ENCODE measurements around the gene ATXN7. TPM values are rescaled to one million over a fixed set of nuclear protein-coding genes. Genes with fewer than 3 reads are reported as not detected.

Gene ATXN7
- total RNA-seq, 4 donors from 2014 or later, result 21.4 to 88.6 (median 36.1) TPM

- H3K4me3 ChIP-seq (ENCODE audit: low read depth, poor library complexity, severe bottlenecking), result no peak overlapping the region
- intact Hi-C loops (cut with DNase I; ENCODE audit: low total_unique reads), result loop anchor here (10.0 kb wide), 1 partner anchor 463 kb away; no protein-coding TSS in a partner anchor
- TF ChIP-seq CTCF (IDR thresholded peaks at IDR 0.05) (no peak), POLR2A (IDR thresholded peaks at IDR 0.05) (no peak)
- no peak for DNase-seq (ENCODE audit: low spot score in 2 of 2)
- WGBS, 2 donors, result 75 to 81% methylated on average over 6 of the region's 6 CpGs
Observed at GRCh38 chr3:64021922-64022321, 158.3 kb downstream of the ATXN7 start.

DNA sequence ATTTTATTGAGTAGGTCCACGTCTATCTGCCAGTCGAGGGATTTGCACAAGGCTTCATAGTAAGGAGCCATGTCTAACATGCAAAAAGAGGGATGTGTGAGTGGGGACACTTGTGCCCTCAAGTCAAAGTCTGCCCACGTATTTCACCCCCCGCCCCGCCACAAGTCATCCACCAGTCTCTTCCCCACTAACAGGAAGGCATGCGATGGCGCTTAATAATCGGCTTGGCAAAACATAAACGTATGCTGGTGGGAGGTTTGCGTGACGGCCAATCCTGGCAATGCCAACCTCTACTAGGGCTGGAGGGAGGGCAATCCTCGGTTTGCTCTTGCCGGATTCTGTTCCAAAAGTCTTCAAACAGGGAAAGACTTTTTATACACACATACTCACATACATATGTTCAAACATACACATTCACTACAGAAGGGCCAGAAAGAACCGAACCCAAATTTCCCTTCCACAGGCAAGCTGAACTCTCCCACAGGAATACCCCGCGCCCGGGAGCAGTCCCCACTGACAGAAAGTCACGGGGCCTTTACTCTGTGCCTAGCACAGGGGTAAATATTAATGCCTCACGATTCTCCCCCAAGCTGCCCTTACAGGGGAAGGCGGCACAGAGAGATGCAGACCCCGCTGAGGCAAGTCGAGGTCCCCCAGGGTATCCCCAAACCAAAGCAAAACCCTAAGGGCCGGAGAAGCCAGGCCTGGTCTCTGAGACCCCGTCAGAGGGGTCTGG is 159.0 kb downstream of the ATXN7 start:
- no peak for DNase-seq (ENCODE audit: low spot score in 2 of 2)
- WGBS, 2 donors, result 15 to 19% methylated on average over 24 of the region's 24 CpGs
- intact Hi-C loops (cut with DNase I; ENCODE audit: low total_unique reads), result loop anchor here (10.0 kb wide), 1 partner anchor 462 kb away; no protein-coding TSS in a partner anchor
- peak overlapping the region; percentile 92 for H3K4me3 ChIP-seq (ENCODE audit: low read depth, poor library complexity, severe bottlenecking)
- TF ChIP-seq CTCF (IDR thresholded peaks at IDR 0.05), result no peak

- peak within 1 kb of the TSS; percentile 92 for H3K4me3 ChIP-seq (ENCODE audit: low read depth, poor library complexity, severe bottlenecking)
- TF ChIP-seq CTCF (IDR thresholded peaks at IDR 0.05) (peak in 2 of 3 donors; percentile 45 to 98), POLR2A (IDR thresholded peaks at IDR 0.05) (no peak)
- peak; percentile 79 to 96 for DNase-seq (ENCODE audit: low spot score in 2 of 2)
- WGBS, 2 donors, result 2 to 3% methylated on average over 24 to 43 of the region's 59 CpGs
- intact Hi-C loops (cut with DNase I; ENCODE audit: low total_unique reads), result loop anchor here (10.0 kb wide), 1 partner anchor 461 kb away; no protein-coding TSS in a partner anchor
Observed at GRCh38 chr3:64023187-64023860, 159.7 kb downstream of the ATXN7 start, which contains the start of gene PSMD6. PSMD6 (minus strand) TSS chr3:64023494; CDS start chr3:64023419, 75 bp downstream.

DNA sequence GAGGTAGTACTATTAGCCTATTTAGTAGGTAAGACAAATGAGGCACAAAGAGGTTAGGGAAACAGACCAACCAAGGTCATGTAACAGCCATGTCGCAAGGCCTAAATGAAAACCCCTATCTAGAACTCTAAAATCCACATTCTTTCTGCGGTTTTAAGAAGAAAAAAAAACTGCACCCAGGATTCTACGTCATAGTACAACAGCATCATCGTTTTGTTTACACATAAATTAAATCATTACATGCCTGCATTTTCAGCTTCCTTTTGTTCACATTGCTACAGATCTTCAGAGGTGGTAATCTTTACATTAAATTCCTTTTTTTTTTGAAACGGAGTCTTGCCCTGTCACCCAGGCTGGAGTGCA is 160.2 kb downstream of the ATXN7 start:
- TF ChIP-seq CTCF (IDR thresholded peaks at IDR 0.05) (no peak), POLR2A (IDR thresholded peaks at IDR 0.05) (no peak)
- no peak overlapping the region for H3K4me3 ChIP-seq (ENCODE audit: low read depth, poor library complexity, severe bottlenecking)
- intact Hi-C loops (cut with DNase I; ENCODE audit: low total_unique reads), result loop anchor here (10.0 kb wide), 1 partner anchor 461 kb away; no protein-coding TSS in a partner anchor
- 68 to 73% methylated on average over 5 of the region's 5 CpGs for WGBS, 2 donors
- no peak for DNase-seq (ENCODE audit: low spot score in 2 of 2)

- no peak for DNase-seq (ENCODE audit: low spot score in 2 of 2)
- H3K4me3 ChIP-seq (ENCODE audit: low read depth, poor library complexity, severe bottlenecking), result no peak overlapping the region
- 84 to 87% methylated on average over 2 of the region's 2 CpGs for WGBS, 2 donors
- intact Hi-C loops (cut with DNase I; ENCODE audit: low total_unique reads), result loop anchor here (5.0 to 10.0 kb wide), 2 partner anchors 376 to 458 kb away; no protein-coding TSS in a partner anchor
- TF ChIP-seq POLR2A (IDR thresholded peaks at IDR 0.05), result no peak
- TF ChIP-seq CTCF (IDR thresholded peaks at IDR 0.05), result no peak
Observed at GRCh38 chr3:64026346-64026745, 162.7 kb downstream of the ATXN7 start.
